ENCODE data around the gene HSPB6.

Gene HSPB6

DNA sequence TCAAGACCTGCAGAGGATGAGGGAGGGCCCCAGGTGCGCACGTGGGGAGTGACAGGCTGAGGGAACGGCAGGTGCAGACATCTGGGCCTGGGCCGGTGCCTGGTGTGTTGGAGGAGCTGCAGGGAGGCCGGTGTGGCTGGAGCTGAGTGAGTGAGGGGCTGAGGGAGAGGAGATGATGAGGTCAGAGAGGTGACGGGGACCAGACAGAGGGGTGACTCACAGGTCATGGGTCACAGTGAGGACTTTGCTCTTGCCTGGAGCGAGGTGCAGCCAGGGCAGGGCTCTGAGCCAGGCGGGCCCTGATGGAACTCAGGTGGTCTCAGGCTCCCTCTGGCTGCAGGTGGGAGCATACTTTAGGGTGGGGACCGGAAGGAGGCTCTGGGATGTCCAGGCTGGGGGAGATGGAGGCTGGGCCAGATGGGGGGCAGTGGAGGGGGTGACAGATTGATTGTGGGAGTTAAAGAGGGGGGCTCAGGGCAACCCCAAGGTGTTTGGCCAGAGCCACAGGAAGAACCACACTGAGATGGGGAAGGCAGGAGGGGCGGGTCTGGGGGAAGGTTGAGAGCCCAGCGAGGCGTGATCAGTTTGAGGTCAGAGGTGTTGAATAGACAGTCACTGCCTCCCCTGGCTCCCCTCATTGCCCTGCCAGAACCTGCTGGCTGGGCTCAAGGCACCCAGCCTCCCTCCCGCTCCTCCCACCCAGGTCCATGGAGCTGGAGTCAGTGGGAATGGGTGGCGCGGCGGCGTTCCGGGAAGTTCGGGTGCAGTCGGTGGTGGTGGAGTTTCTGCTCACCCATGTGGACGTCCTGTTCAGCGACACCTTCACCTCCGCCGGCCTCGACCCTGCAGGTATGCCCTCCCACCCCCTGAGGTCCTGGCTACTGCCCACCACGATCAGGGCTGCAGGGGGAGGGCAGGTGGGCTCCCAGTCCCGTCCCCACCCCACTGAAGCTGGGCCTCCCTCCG lies 26.9 kb upstream of the HSPB6 start:
- H3K9me3 ChIP-seq (ENCODE audit: control insufficient read depth, insufficient read depth, low read length), result no peaks in the 10 kb centered on the region
- no peaks in the 10 kb centered on the region for H3K27me3 ChIP-seq (ENCODE audit: control insufficient read depth, insufficient read depth, low read length)
- H3K4me1 ChIP-seq (ENCODE audit: control insufficient read depth, insufficient read depth, low read length), result peaks cover 8% of the 10 kb centered on the region; the same call in 1 of the 2 replicates
- H3K4me3 ChIP-seq (ENCODE audit: low read depth, low read length), result peak overlapping the region; percentile 58
- H3K36me3 ChIP-seq (ENCODE audit: control insufficient read depth, insufficient read depth, low read length), result no peaks in the 10 kb centered on the region
- no peak overlapping the region for H3K27ac ChIP-seq (ENCODE audit: low read depth, low read length)
- no peak overlapping the region for H3K9ac ChIP-seq (ENCODE audit: low read depth, low read length)

DNA sequence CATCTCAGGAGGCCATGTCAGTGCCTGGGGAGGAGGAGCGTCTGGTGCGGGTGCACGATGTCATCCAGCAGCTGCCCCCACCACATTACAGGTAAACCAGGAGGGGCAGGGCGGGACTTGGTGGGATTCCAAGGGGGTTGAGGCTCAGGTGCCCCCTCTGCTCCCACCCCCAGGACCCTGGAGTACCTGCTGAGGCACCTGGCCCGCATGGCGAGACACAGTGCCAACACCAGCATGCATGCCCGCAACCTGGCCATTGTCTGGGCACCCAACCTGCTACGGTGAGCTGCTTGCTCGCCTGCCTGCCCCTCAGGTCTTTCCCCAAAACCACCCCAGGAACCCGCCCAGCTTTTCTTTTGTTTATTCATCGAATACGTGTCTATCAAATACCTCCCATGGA lies 25.8 kb upstream of the HSPB6 start:
- Histone ChIP-seq H3K9ac (ENCODE audit: low read depth, low read length) (no peak overlapping the region), H3K27me3 (ENCODE audit: control insufficient read depth, insufficient read depth, low read length) (no peaks in the 10 kb centered on the region; the same call in 1 of the 2 replicates), H3K27ac (ENCODE audit: low read depth, low read length) (no peak overlapping the region), H3K4me3 (ENCODE audit: low read depth, low read length) (no peak overlapping the region), H3K4me1 (ENCODE audit: control insufficient read depth, insufficient read depth, low read length) (peaks cover 11% of the 10 kb centered on the region), H3K9me3 (ENCODE audit: control insufficient read depth, insufficient read depth, low read length) (no peaks in the 10 kb centered on the region), H3K36me3 (ENCODE audit: control insufficient read depth, insufficient read depth, low read length) (no peaks in the 10 kb centered on the region)

DNA sequence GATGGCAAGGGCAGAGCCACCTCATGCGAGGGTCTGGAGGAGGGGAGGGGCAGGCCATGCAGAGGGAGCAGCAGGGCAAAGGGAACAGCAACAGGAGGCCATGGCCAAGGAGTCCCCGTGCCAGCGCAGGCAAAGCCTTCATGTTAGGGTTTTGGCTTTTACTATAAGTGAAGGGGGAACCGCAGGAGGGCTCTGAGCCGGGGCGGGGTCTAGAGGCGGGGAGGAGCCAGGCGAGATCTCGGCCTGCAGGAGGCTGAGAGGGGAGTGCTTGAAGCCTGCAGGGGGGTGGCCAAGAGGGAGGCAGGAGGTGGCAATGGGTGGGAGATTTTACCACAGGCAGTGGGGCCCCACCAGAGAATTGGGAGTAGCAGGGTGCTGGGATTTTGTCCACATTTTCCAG lies 24.8 kb upstream of the HSPB6 start:
- H3K9me3 ChIP-seq (ENCODE audit: control insufficient read depth, insufficient read depth, low read length), result no peaks in the 10 kb centered on the region
- no peak overlapping the region for H3K4me3 ChIP-seq (ENCODE audit: low read depth, low read length)

DNA sequence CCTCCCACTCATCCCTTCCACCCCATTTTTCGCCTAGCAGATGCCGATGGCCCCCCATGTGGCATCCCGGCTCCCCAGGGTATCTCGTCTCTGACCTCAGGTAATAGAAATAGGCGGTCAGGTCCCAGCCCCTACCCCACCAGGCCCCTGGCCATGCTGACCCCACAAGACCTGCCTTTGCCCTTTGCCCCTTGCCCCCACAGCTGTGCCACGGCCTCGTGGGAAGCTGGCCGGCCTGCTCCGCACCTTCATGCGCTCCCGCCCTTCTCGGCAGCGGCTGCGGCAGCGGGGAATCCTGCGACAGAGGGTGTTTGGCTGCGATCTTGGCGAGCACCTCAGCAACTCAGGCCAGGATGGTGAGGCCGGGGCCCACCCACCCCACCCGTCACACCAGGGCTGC lies 23.9 kb upstream of the HSPB6 start:
- Histone ChIP-seq H3K36me3 (ENCODE audit: control insufficient read depth, insufficient read depth, low read length) (no peaks in the 10 kb centered on the region), H3K27ac (ENCODE audit: low read depth, low read length) (no peak overlapping the region), H3K4me1 (ENCODE audit: control insufficient read depth, insufficient read depth, low read length) (peaks cover 24% of the 10 kb centered on the region), H3K27me3 (ENCODE audit: control insufficient read depth, insufficient read depth, low read length) (peaks cover 9% of the 10 kb centered on the region), H3K9ac (ENCODE audit: low read depth, low read length) (no peak overlapping the region), H3K9me3 (ENCODE audit: control insufficient read depth, insufficient read depth, low read length) (no peaks in the 10 kb centered on the region), H3K4me3 (ENCODE audit: low read depth, low read length) (no peak overlapping the region)

More for the DNA sequence above, 24.8 kb upstream of the HSPB6 start:
- H3K9ac ChIP-seq (ENCODE audit: low read depth, low read length), result no peak overlapping the region
- no peaks in the 10 kb centered on the region for H3K36me3 ChIP-seq (ENCODE audit: control insufficient read depth, insufficient read depth, low read length)
- peaks cover 5% of the 10 kb centered on the region for H3K27me3 ChIP-seq (ENCODE audit: control insufficient read depth, insufficient read depth, low read length)
- H3K27ac ChIP-seq (ENCODE audit: low read depth, low read length), result no peak overlapping the region
- peaks cover 19% of the 10 kb centered on the region for H3K4me1 ChIP-seq (ENCODE audit: control insufficient read depth, insufficient read depth, low read length)

DNA sequence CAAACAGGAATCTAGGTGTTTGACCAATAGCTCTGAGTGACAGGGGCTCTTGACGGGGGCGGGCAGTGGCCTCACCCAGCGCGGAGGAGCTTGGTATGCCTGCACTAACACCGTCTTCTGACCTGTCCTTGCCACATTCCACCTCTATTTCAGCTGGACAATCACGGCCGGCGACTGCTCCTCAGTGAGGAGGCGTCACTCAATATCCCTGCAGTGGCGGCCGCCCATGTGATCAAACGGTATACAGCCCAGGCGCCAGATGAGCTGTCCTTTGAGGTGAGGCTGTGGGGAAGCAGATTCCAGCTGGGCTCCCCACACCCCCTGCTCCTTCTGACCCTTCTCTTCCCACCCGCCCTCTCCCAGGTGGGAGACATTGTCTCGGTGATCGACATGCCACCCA lies 23.2 kb upstream of the HSPB6 start:
- no peak overlapping the region for H3K9ac ChIP-seq (ENCODE audit: low read depth, low read length)
- peaks cover 20% of the 10 kb centered on the region for H3K4me1 ChIP-seq (ENCODE audit: control insufficient read depth, insufficient read depth, low read length)
- no peaks in the 10 kb centered on the region for H3K36me3 ChIP-seq (ENCODE audit: control insufficient read depth, insufficient read depth, low read length)
- peaks cover 9% of the 10 kb centered on the region for H3K27me3 ChIP-seq (ENCODE audit: control insufficient read depth, insufficient read depth, low read length)
- no peak overlapping the region for H3K27ac ChIP-seq (ENCODE audit: low read depth, low read length)
- no peak overlapping the region for H3K4me3 ChIP-seq (ENCODE audit: low read depth, low read length)
- no peaks in the 10 kb centered on the region for H3K9me3 ChIP-seq (ENCODE audit: control insufficient read depth, insufficient read depth, low read length)

DNA sequence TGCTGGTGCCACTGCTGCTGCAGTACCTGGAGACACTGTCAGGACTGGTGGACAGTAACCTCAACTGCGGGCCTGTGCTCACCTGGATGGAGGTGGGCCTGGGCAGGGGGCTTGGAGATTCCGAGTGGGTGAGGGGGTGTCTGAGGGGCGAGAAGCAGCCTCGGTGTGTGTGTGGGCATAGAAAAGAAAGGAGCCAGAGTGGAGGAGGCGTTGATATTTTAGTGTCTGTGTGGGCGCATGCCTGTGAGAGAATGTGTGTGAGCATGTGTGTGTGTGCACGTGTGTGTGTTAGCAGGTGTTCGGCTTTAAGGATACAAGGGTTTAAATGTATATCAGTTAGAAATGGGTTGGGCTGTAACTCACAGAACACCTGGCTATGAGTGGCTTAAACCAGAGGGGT lies 22.2 kb upstream of the HSPB6 start:
- H3K36me3 ChIP-seq (ENCODE audit: control insufficient read depth, insufficient read depth, low read length), result no peaks in the 10 kb centered on the region
- H3K27me3 ChIP-seq (ENCODE audit: control insufficient read depth, insufficient read depth, low read length), result peaks cover 9% of the 10 kb centered on the region
- no peak overlapping the region for H3K9ac ChIP-seq (ENCODE audit: low read depth, low read length)
- H3K4me3 ChIP-seq (ENCODE audit: low read depth, low read length), result no peak overlapping the region
- no peaks in the 10 kb centered on the region for H3K9me3 ChIP-seq (ENCODE audit: control insufficient read depth, insufficient read depth, low read length)
- H3K4me1 ChIP-seq (ENCODE audit: control insufficient read depth, insufficient read depth, low read length), result peaks cover 20% of the 10 kb centered on the region
- H3K27ac ChIP-seq (ENCODE audit: low read depth, low read length), result no peak overlapping the region

DNA sequence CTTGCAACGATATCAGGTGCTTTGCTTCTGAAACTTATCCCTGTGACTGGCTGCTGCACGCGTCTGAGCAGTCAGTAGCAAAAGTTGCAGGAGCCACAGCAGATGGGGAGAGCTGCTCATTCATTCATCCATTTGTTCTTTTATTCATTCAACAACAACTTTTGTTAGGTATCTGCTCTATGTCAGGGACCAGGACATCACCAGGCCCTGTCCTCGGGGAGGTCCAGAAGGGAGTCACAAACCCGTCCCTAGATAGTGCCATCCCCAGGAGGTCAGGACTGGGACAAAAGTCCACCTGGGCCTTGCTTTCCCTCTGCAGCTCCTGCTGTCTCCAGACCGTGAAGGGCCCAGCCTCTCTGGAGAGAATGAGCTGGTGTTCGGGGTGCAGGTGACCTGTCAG lies 21.1 kb upstream of the HSPB6 start:
- Histone ChIP-seq H3K4me1 (ENCODE audit: control insufficient read depth, insufficient read depth, low read length) (peaks cover 20% of the 10 kb centered on the region), H3K4me3 (ENCODE audit: low read depth, low read length) (no peak overlapping the region), H3K9me3 (ENCODE audit: control insufficient read depth, insufficient read depth, low read length) (no peaks in the 10 kb centered on the region), H3K27me3 (ENCODE audit: control insufficient read depth, insufficient read depth, low read length) (peaks cover 9% of the 10 kb centered on the region), H3K27ac (ENCODE audit: low read depth, low read length) (no peak overlapping the region), H3K36me3 (ENCODE audit: control insufficient read depth, insufficient read depth, low read length) (no peaks in the 10 kb centered on the region), H3K9ac (ENCODE audit: low read depth, low read length) (no peak overlapping the region)

DNA sequence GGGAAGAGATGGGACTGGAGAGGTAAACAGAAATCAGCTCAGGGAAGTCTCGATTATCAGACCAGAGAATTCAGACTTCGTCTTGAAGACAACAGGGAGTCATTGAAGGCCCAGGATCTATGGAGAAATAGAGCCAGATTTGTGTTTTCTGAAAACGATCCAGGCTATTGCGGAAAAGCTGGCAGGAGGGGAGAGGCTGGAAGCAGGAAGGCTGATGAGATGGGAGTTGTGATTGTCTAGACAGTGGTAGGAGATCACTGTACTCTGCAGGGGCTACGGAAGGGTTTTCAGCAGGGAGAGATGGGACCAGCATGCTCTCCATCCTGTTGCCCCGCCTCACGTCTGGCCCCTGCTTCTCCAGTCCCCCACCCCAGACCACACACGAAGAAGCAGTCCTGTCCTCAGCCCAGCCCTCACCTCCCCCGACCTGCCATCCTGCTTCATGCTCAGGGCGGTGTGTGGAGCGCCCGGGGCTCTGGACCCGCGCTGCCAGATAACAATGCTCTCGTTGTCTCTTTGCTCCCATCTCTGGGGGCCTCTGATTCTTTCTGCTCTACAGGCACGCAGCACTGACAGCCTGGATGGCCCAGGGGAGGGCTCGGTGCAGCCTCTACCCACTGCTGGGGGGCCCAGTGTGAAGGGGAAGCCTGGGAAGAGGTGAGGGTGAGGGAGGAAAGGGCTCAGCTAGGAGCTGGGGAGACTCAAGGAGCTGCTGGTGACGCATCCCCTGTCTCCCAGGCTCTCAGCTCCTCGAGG lies 20.4 kb upstream of the HSPB6 start:
- Histone ChIP-seq H3K36me3 (ENCODE audit: control insufficient read depth, insufficient read depth, low read length) (no peaks in the 10 kb centered on the region), H3K9me3 (ENCODE audit: control insufficient read depth, insufficient read depth, low read length) (no peaks in the 10 kb centered on the region), H3K4me3 (ENCODE audit: low read depth, low read length) (peak overlapping the region; percentile 26; the same call in 1 of the 2 replicates), H3K27me3 (ENCODE audit: control insufficient read depth, insufficient read depth, low read length) (peaks cover 9% of the 10 kb centered on the region), H3K4me1 (ENCODE audit: control insufficient read depth, insufficient read depth, low read length) (peaks cover 20% of the 10 kb centered on the region), H3K9ac (ENCODE audit: low read depth, low read length) (no peak overlapping the region), H3K27ac (ENCODE audit: low read depth, low read length) (no peak overlapping the region)

DNA sequence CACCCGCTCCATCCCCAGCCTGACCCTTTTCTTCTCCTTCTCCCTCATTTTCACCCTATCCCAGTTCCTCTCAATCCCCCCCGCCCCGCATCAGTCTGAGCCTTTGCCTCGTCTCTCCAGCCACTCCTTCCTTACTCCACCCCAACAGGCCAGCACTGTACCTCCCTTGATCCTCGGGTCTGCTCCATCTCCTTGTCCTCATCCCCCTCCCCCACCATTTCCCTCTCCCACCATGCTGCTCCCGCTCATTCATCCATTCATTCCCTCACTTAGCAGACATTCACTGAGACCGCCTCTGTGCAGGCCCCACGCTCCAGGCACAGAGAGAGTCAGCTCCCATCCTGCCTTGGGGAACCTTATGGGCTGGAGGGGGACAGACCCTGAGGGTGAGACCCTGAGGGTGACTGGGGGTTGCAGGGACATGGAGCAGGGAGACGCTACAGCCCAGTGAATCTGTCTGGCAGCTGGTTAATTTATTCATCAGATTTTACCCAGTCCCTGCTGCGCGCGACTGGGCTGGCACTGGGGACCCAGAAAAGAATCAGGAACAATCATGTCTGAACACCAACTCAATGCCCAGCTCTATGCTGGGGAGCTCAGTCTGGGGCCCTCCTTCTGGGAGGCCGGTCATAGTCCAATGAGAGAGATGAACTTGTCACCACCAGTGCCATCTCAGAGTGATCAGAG lies 19.4 kb upstream of the HSPB6 start:
- Histone ChIP-seq H3K27ac (ENCODE audit: low read depth, low read length) (no peak overlapping the region), H3K9ac (ENCODE audit: low read depth, low read length) (no peak overlapping the region)

DNA sequence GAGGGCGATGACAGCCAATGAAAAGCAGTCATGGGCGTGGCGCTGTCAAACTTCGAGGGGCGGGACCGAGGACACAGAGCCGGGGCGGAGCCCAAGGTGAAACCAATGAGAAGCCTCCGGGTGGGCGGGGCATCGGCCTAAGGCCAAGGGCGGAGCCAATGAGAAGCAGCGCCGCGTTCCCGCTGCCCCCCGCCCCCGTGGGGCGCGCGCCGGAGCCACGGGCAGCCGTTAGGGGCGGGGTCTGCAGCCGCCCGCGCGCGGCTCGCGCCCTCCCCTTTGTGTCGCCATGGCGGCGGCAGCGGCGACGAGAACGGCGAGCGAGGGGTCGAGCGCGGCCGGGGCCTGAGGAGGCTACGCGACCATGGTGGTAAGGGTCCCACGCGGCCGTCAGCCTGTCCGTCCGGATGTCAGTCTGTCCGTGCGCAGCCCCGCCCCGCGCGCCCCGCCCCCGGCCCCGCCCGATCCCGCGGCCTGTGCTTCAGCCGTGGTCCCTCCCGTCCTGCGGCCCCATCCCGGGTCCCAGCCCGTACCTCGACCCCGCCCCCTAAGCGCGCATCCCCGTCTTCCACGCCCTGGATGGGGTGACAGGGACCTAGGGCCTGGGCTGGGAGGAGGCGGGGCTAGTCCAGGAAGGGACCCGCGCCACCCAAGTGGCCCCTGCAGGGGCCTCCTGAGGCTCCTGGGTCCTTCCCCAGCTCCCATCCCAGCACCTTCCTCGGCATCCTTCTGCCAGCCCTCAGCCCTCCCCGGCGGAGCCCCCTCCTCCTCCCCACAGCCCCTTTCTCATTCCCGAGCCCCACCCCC lies 18.7 kb upstream of the HSPB6 start, which contains the start of gene ARHGAP33:
ARHGAP33 (plus strand) TSS at position 267 of the 804 bp plus-strand sequence; CDS start at position 362, 95 bp downstream.
- peaks cover 9% of the 10 kb centered on the region for H3K27me3 ChIP-seq (ENCODE audit: control insufficient read depth, insufficient read depth, low read length)
- peaks cover 17% of the 10 kb centered on the region for H3K4me1 ChIP-seq (ENCODE audit: control insufficient read depth, insufficient read depth, low read length)
- H3K9me3 ChIP-seq (ENCODE audit: control insufficient read depth, insufficient read depth, low read length), result no peaks in the 10 kb centered on the region
- H3K27ac ChIP-seq (ENCODE audit: low read depth, low read length), result no peak within 1 kb of the TSS
- H3K4me3 ChIP-seq (ENCODE audit: low read depth, low read length), result peak within 1 kb of the TSS; percentile 81
- H3K36me3 ChIP-seq (ENCODE audit: control insufficient read depth, insufficient read depth, low read length), result no peaks in the 10 kb centered on the region
- H3K9ac ChIP-seq (ENCODE audit: low read depth, low read length), result no peak within 1 kb of the TSS

More for the DNA sequence above, 19.4 kb upstream of the HSPB6 start:
- H3K9me3 ChIP-seq (ENCODE audit: control insufficient read depth, insufficient read depth, low read length), result no peaks in the 10 kb centered on the region
- peaks cover 9% of the 10 kb centered on the region for H3K27me3 ChIP-seq (ENCODE audit: control insufficient read depth, insufficient read depth, low read length)
- H3K4me3 ChIP-seq (ENCODE audit: low read depth, low read length), result peak overlapping the region; percentile 81; the same call in 1 of the 2 replicates
- H3K36me3 ChIP-seq (ENCODE audit: control insufficient read depth, insufficient read depth, low read length), result no peaks in the 10 kb centered on the region
- H3K4me1 ChIP-seq (ENCODE audit: control insufficient read depth, insufficient read depth, low read length), result peaks cover 17% of the 10 kb centered on the region
